ENCODE data around the gene MYLK.

- TF ChIP-seq POLR2AphosphoS5 (IDR thresholded peaks at IDR 0.05) = no peak
- no peak for TF ChIP-seq CTCF (IDR thresholded peaks at IDR 0.05)
- TF ChIP-seq POLR2A (IDR thresholded peaks at IDR 0.05) = no peak
- no peak for TF ChIP-seq EP300 (IDR thresholded peaks at IDR 0.05)
Observed at GRCh38 chr3:123781138-123781537, 103.0 kb downstream of the MYLK start.

Data from stomach (tissue), 4 donors.